Bone marrow (tissue), 2 donors: ENCODE data around the gene RAPGEF1.
"Not testable (repeated sequence)": the region's sequence is repeated elsewhere in the genome, so short reads cannot be mapped to it uniquely, and the experiment has no call there.

Experiments used
- DNase-seq, 2 donors: peaks; one replicate each; lab custom pipeline; 2025; lab: John Stamatoyannopoulos, UW

The RAPGEF1 gene

DNA sequence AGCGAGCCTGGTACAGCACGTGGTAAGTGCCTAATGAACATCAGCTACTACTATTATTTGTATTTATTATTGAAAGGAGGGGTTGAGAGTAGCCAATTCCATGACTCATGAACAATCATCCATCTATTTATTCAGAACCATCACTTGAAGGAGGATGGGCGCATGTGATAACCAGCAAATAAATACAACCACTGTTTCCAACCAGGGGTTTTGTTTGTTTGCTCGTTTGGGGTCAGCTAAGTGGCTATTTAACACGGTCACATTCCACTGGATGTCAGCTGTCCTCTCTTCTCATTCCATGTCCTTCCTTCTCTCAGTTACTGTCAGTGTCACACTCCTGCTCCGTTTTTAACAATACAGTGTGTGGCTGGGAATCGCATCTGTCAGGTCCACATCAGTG lies 8.6 kb downstream of the RAPGEF1 start:
- no peak for DNase-seq

GRCh38 chr9:131728961-131729360 lies 10.9 kb downstream of the RAPGEF1 start:
- DNase-seq, result peak in 1 of 2 donors; percentile 69

GRCh38 chr9:131728546-131728910 lies 11.3 kb downstream of the RAPGEF1 start:
- no peak for DNase-seq

- no peak for DNase-seq
Measured at GRCh38 chr9:131727795-131728545, 11.9 kb downstream of the RAPGEF1 start.

- peak in 1 of 2 donors; percentile 38 for DNase-seq
Measured at GRCh38 chr9:131727184-131727759, 12.6 kb downstream of the RAPGEF1 start.

- no peak for DNase-seq
Measured at GRCh38 chr9:131724683-131725082, 15.2 kb downstream of the RAPGEF1 start.

DNA sequence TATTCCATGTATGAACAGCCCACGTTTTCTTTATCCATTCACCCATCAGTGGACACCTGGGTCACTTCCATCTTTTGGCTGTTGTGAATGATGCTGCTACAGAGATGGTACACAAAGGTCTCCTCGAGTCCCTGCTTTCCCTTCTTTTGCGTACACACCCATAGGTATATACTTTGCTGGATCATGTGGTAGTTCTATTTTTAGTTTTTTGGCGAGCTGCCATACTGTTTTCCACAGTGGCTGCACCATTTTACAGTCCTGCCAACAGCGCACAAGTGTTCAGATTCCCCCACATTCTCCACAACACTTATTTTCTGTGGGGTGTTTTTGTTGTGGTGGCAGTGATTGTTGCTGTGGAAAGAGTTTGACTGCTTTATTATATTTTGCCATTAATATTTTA lies 16.2 kb downstream of the RAPGEF1 start:
- no peak for DNase-seq

DNA sequence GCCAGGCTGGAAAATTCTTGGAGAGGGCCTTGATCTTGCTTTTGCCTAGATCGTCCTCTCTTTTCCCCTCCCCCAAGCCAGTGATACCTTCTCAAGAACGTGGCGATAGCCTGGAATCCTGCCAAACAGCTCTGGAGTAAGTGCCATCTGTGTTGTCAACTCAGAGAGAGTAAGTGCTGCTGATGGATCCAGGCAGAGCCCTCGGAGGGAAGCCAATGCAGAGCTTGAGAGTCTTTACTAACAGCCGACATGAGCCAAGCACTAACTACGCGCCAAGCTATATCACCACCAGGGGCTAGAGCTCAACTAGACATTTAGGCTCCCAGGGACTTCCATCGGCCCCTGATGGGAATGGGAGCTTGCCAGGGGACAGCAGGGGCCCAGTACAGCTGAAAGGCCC lies 17.6 kb downstream of the RAPGEF1 start:
- no peak for DNase-seq

- DNase-seq, result no peak
Measured at GRCh38 chr9:131721076-131721475, 18.8 kb downstream of the RAPGEF1 start.

GRCh38 chr9:131720330-131720729 lies 19.5 kb downstream of the RAPGEF1 start:
- DNase-seq, result no peak

DNA sequence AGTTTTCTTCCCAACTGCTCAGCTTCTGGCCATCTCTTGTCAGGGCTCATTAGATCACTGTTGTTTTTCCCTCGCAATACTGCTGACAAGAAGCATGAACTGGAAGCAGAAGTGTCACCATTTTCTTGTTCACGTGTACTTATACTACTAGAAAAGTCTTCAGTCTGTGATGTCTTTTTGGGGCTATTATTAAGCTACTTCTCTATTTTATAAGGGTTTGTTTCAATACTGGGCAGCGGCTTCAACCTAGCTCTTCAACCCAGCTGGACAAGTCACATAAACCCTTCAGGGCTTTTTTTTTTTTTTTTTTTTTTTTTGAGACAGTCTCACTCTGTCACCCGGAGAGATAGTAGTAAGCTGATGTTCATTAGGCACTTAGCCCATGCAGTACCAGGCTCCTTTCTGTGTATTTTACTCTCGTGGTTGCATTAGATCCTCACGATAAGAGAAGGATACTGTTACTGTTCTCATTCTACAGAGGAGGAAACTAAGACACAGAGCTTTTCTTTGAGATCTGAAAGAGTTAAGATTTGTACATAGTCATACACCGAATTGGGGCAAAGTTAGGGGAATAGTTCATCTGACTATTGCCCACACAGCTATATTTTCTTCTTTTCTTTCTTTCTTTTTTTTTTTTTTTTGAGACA lies 20.5 kb downstream of the RAPGEF1 start:
- no peak for DNase-seq

DNA sequence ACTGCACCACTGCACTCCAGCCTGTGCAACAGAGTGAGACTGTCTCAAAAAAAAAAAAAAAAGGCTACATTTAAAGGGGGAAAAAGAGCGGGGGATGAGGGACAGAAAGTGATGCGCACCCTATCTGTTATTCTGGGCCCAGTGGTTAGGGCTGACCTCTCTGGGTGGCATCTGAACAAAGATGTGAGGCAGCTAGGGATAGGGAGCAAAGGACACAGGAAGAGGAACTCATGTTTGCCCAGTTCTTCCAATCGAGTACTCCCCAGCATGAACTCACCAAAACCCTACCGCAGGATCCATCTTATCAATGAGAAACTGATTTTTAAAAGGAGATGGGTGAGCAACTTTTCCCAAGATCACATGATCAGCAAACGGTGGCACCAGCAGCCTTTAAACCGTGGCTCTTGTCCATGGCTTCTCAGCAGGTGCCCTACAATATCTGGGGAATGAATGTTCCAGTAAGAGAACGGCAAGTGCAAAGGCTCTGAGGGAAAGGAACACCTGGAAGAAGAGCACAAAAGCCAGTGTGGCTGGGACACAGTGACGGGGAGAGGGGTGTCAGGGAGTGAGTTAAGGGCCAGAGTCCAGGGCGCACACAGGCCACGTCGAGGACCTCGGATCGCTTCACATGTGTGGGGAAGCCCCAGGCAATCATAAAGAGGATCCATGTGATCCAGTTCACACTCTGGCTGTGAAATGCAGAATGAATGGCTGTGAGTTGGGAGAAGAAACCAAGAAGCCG lies 22.0 kb downstream of the RAPGEF1 start:
- no peak for DNase-seq

DNA sequence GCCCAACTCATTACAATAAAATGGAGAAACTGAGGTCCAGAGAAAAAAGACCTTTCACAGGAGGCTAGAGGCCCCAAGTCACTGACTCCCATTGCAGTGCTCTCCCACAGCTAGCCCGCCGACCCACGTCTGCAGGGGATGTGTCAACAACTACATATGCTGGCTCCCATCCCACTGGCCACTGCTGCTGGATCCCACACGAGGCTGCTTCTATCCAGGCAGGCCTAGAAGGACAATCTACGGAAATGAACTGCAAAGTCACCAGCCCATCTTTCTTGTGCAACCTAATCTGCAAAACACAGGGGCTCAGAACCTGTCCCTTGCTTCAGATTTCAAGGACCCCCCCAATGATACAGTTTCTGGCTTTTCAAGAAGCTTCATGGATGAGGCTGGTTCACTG lies 24.0 kb downstream of the RAPGEF1 start:
- DNase-seq, result no peak

- DNase-seq, result no peak
Measured at GRCh38 chr9:131714821-131715220, 25.1 kb downstream of the RAPGEF1 start.

GRCh38 chr9:131714161-131714646 lies 25.7 kb downstream of the RAPGEF1 start:
- DNase-seq, result no peak

GRCh38 chr9:131713016-131713415 lies 26.9 kb downstream of the RAPGEF1 start:
- no peak for DNase-seq

- no peak for DNase-seq
Measured at GRCh38 chr9:131712151-131712716, 27.6 kb downstream of the RAPGEF1 start.

- DNase-seq, result no peak
Measured at GRCh38 chr9:131709771-131710431, 30.0 kb downstream of the RAPGEF1 start.

DNA sequence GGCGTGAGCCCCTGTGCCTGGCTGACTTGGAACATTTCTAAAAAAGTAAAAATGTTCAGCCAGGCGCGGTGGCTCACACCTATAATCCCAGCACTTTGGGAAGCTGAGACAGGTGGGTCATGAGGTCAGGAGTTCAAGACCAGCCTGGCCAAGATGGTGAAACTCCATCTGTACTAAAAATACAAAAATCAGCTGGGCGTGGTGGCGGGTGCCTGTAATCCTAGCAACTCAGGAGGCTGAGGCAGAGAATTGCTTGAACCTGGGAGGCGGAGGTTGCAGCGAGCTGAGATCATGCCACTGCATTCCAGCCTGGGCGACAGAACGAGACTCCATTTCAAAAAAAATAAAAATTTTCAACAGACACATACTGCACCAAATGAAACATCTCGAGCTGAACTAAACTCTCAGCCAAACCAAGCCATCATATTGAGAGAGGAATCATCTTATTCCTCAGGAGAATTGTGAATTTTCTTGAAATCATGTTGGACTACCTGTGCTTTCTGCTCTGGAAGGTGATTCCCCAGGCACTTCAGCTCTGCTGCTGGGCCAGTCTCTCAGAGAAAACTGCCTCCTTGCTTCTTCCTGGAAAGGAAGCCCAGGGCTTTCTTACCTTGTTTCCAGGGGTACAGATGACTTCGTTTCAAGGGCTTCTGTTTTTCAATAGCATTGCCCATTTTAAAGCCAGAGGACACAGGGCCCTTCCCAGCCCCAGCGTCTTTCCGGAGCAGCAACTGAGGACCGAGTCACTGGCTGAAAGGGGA lies 30.7 kb downstream of the RAPGEF1 start:
- DNase-seq, result not testable (repeated sequence)

GRCh38 chr9:131708226-131709002 lies 31.5 kb downstream of the RAPGEF1 start:
- DNase-seq, result no peak
